NCI-H187 (cell line): ENCODE results near the gene TMEM119.
"Not testable (repeated sequence)": the region's sequence is repeated elsewhere in the genome, so short reads cannot be mapped to it uniquely, and the experiment has no call there.

ENCODE experiments used
- DNase-seq, 2 experiments: peaks; one replicate each; lab custom pipeline; 2025; lab: John Stamatoyannopoulos, UW

The TMEM119 gene

GRCh38 chr12:108582978-108583770 is 14.7 kb downstream of the TMEM119 start:
- DNase-seq: no peak

GRCh38 chr12:108582509-108582908 is 15.4 kb downstream of the TMEM119 start:
- no peak for DNase-seq

- DNase-seq: no peak
Observed at GRCh38 chr12:108581311-108582227, 16.3 kb downstream of the TMEM119 start.

GRCh38 chr12:108580531-108580930 is 17.4 kb downstream of the TMEM119 start:
- DNase-seq: no peak

GRCh38 chr12:108578813-108579212 is 19.1 kb downstream of the TMEM119 start:
- DNase-seq: no peak

- DNase-seq: no peak
Observed at GRCh38 chr12:108578264-108578663, 19.6 kb downstream of the TMEM119 start.

GRCh38 chr12:108577458-108577857 is 20.4 kb downstream of the TMEM119 start:
- DNase-seq: no peak

- DNase-seq: no peak
Observed at GRCh38 chr12:108576660-108577234, 21.1 kb downstream of the TMEM119 start.

GRCh38 chr12:108575199-108575912 is 22.5 kb downstream of the TMEM119 start:
- no peak for DNase-seq

- not testable (repeated sequence) for DNase-seq
Observed at GRCh38 chr12:108574276-108574675, 23.6 kb downstream of the TMEM119 start.

GRCh38 chr12:108573317-108573716 is 24.6 kb downstream of the TMEM119 start:
- DNase-seq: no peak

- no peak for DNase-seq
Observed at GRCh38 chr12:108572166-108572790, 25.6 kb downstream of the TMEM119 start.

- DNase-seq: no peak
Observed at GRCh38 chr12:108571609-108572165, 26.2 kb downstream of the TMEM119 start.

- DNase-seq: no peak
Observed at GRCh38 chr12:108570743-108571608, 26.9 kb downstream of the TMEM119 start.

GRCh38 chr12:108568338-108569154 is 29.3 kb downstream of the TMEM119 start:
- DNase-seq: peak; percentile 60 to 82

- no peak for DNase-seq
Observed at GRCh38 chr12:108567406-108568337, 30.2 kb downstream of the TMEM119 start.

- no peak for DNase-seq
Observed at GRCh38 chr12:108566452-108566851, 31.4 kb downstream of the TMEM119 start.

- DNase-seq: peak; percentile 58 to 65
Observed at GRCh38 chr12:108565976-108566375, 31.9 kb downstream of the TMEM119 start.
